ENCODE results near the gene TAF1B. TPM values are rescaled to one million over a fixed set of nuclear protein-coding genes. Genes with fewer than 3 reads are reported as not detected.

The TAF1B gene
- total RNA-seq, 2 donors from 2014 or later = 4.0 to 6.1 TPM

DNA sequence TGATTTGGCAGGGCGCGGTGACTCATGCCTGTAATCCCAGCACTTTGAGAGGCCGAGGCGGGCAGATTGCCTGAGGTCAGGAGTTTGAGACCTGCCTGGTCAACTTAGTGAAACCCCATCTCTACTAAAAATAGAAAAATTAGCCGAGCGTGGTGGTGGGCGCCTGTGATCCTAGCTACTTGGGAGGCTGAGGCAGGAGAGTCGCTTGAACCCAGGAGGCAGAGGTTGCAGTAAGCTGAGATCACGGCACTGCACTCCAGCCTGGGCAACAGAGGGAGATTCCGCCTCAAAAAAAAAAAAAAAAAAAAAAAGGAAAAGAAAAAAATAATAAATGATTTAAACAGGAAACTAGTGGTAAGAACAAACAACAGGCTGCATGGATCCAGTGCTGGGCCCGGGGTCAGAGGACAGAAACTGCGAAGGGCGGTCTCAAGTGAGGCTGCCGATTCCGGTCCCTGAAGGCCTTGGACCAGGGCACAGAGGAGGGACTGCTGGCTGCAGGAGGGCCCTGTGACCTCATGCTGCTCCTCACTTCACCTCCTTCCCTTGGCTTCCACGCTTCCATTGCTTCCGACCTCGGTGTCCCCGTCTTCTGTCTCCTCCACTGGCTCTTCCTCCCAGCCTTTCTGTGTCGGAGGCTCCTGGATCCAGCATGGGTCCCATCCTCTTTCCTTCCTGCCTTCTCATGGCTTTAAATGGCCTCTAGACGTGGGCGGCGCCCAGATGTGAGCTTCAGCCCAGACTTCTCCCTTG is 106.1 kb downstream of the TAF1B start:
- H3K4me3 ChIP-seq = no peak overlapping the region
- no peaks in the 10 kb centered on the region for H3K27me3 ChIP-seq
- no peak overlapping the region for H3K27ac ChIP-seq
- H3K36me3 ChIP-seq = no peaks in the 10 kb centered on the region
- TF ChIP-seq, protein P1, sequence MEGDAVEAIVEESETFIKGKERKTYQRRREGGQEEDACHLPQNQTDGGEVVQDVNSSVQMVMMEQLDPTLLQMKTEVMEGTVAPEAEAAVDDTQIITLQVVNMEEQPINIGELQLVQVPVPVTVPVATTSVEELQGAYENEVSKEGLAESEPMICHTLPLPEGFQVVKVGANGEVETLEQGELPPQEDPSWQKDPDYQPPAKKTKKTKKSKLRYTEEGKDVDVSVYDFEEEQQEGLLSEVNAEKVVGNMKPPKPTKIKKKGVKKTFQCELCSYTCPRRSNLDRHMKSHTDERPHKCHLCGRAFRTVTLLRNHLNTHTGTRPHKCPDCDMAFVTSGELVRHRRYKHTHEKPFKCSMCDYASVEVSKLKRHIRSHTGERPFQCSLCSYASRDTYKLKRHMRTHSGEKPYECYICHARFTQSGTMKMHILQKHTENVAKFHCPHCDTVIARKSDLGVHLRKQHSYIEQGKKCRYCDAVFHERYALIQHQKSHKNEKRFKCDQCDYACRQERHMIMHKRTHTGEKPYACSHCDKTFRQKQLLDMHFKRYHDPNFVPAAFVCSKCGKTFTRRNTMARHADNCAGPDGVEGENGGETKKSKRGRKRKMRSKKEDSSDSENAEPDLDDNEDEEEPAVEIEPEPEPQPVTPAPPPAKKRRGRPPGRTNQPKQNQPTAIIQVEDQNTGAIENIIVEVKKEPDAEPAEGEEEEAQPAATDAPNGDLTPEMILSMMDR (IDR thresholded peaks at IDR 0.05) = no peak
- no peaks in the 10 kb centered on the region for H3K9me3 ChIP-seq
- H3K4me1 ChIP-seq = peaks cover 0 to 9% of the 10 kb centered on the region in 2 donors
- DNase-seq (ENCODE audit: low spot score) = no peak

DNA sequence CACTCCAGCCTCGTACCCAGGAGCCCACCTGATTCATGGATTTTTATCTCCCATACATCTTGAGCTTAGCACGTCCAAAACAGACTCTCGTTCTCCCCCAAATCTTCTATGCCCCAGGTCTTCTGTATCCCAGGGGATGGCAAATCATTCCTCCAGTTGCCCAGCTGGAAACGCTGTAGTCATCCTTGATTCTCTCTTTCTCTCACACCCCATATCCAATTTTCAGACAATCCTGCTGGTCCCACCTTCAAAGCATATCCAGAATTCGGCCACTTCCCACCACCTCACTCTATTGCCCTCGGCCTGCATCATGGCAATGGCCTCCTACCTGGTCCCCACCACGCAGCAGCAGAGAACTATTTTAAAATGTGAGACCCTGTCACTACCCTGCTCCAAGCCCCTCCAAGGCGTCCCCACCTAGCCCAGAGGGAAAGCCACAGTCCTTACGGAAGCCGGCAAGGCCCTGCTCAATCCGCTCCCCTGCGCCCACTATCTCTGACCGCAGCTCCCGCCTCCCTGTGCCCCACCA is 106.8 kb downstream of the TAF1B start:
- Histone ChIP-seq H3K9me3 (no peaks in the 10 kb centered on the region), H3K27me3 (no peaks in the 10 kb centered on the region), H3K27ac (no peak overlapping the region), H3K4me1 (peaks cover 0 to 9% of the 10 kb centered on the region in 2 donors), H3K4me3 (no peak overlapping the region), H3K36me3 (no peaks in the 10 kb centered on the region)
- TF ChIP-seq, protein P1 (IDR thresholded peaks at IDR 0.05) = no peak
- DNase-seq (ENCODE audit: low spot score) = no peak

DNA sequence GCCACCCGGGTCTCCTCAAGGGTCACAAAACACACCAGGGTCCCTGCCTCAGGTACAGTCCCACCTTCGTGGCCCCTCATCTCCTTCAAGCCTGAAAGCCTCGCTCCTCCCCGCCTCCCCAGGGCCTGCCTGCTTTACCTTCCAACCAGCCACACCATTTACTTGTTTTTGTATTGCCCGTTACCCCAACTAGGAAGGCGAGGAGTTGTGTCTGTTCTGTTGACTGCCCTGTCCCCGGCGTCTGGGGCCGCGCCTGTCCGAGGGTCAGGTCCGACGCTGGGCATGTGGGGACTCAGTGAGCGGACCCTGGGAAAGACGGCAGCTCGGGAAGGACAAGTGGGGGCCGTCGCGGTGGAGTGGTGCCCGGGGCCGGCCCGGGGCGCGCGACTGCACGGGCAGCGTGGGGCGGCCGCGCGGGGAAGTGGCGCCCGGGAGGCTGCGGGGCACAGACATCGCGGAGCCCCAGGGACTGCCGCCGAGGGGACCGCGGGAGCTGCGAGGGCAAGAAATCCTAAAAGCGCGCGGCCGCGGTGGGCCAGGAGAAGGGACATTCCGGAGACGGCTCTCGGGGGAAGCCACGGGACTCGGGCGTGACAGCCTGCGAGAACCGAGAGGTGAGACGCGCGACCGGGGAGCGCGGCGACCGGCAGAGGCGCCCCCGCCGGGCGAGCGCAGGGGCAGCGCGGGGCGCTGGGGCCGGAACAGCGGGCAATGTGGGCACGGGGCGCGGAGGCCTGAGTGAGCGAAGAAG is 107.4 kb downstream of the TAF1B start:
- H3K4me3 ChIP-seq = peak overlapping the region; percentile 60 to 80
- H3K27me3 ChIP-seq = no peaks in the 10 kb centered on the region
- no peaks in the 10 kb centered on the region for H3K36me3 ChIP-seq
- peak overlapping the region; percentile 53 to 61 for H3K27ac ChIP-seq
- TF ChIP-seq, protein P1 (IDR thresholded peaks at IDR 0.05) = peak in 1 of 2 donors; percentile 35
- peaks cover 0 to 9% of the 10 kb centered on the region in 2 donors for H3K4me1 ChIP-seq
- H3K9me3 ChIP-seq = no peaks in the 10 kb centered on the region
- no peak for DNase-seq (ENCODE audit: low spot score)

DNA sequence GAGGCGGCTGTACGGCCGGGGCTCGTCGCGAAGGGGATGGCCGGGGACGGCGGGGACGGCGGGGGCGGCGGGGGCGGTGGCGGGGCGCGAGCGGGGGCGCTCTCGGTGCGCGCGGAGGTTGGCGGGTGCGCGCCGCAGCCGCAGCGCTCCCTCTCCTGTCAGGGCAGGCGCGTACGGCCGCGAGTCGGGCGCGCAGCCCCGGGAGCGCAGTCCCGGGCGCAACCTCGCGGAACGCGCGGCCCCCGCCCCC is 107.9 kb downstream of the TAF1B start:
- peaks cover 0 to 9% of the 10 kb centered on the region in 2 donors for H3K4me1 ChIP-seq
- H3K36me3 ChIP-seq = no peaks in the 10 kb centered on the region
- DNase-seq (ENCODE audit: low spot score) = no peak
- TF ChIP-seq, protein P1 (IDR thresholded peaks at IDR 0.05) = peak in 1 of 2 donors; percentile 22
- peak overlapping the region; percentile 60 to 80 for H3K4me3 ChIP-seq
- H3K27ac ChIP-seq = peak overlapping the region; percentile 53 to 61
- H3K9me3 ChIP-seq = no peaks in the 10 kb centered on the region
- H3K27me3 ChIP-seq = no peaks in the 10 kb centered on the region

DNA sequence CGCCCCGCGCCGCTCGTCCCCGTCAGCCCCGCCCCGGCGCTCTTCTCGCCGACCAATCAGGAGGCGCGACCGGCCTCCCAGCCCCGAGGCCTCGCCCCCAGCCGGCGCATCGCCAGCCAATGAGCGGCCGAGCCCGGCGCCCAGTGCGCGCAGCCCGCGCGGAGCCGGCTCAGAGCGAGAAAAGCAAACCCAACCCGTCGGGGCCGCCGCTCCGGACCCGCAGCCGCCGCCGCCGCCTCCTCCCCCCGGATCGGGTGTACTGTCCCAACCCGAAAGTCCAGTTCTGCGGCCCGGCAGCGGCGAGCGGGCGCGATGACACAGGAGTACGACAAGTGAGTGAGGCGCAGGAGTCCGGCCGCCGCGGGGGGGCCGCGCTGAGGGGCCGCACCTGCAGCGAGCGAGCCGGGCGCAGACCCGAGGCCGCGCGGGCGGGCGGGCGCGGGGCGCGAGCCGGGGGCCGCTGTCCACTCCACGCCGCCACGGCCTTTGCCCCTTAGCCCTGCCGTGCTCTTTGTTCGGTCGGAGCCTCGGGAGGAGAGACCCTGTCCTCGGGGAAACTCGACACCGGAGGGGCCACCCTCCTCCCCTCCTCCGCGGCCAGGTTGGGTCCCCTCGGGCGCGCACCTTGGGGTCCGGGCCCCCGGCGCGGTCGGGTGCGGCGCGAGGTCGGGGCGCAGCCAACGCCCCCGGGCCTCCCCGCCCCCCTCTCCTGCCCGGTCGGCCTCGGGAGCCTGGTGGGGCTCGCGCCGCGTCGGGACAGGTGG is 108.4 kb downstream of the TAF1B start, which contains the start of gene GRHL1:
Gene GRHL1 (plus strand): TSS at position 172 of the 764 bp plus-strand sequence. CDS start 141 bp downstream, at position 313.
- peak within 1 kb of the TSS; percentile 66 to 89 for H3K27ac ChIP-seq
- no peaks in the 10 kb centered on the region for H3K9me3 ChIP-seq
- peak within 1 kb of the TSS; percentile 74 to 80 for H3K4me3 ChIP-seq
- peaks cover 0 to 9% of the 10 kb centered on the region in 2 donors for H3K4me1 ChIP-seq
- no peaks in the 10 kb centered on the region for H3K27me3 ChIP-seq
- no peaks in the 10 kb centered on the region for H3K36me3 ChIP-seq
- TF ChIP-seq, protein P1 (IDR thresholded peaks at IDR 0.05) = no peak
- peak; percentile 89 for DNase-seq (ENCODE audit: low spot score)

All from right atrium auricular region (tissue), 2 donors.